ENCODE data around the gene NOL6.
"Not testable (repeated sequence)": the region's sequence is repeated elsewhere in the genome, so short reads cannot be mapped to it uniquely, and the experiment has no call there.

- not testable (repeated sequence) for TF ChIP-seq POLR2A, POLR2AphosphoS5 (IDR thresholded peaks at IDR 0.05)
These were observed 42.7 kb upstream of the NOL6 start for GRCh38 chr9:33516397-33516796.
